Spinal cord (tissue), 10 donors: ENCODE measurements around the gene QRFP. TPM values are rescaled to one million over a fixed set of nuclear protein-coding genes. Genes with fewer than 3 reads are reported as not detected.

ENCODE experiments used
- DNase-seq, 6 donors: peaks; one replicate each; pipeline versions ENCODE4 v3.0.0 to v3.0.0-alpha.2; 2013 to 2015; ENCODE audit warnings: low spot score in 6 of 6, low read depth in 4 of 6
- H3K27ac ChIP-seq: one replicate; pipeline ENCODE4 v1.5.1; 2013; ENCODE audit warnings: low read depth, low read length, control low read depth
- H3K27me3 ChIP-seq: one replicate; pipeline ENCODE4 v1.6.1; 2013; ENCODE audit warnings: low read length; ENCODE audit not compliant: control insufficient read depth, insufficient read depth
- H3K36me3 ChIP-seq: one replicate; pipeline ENCODE4 v1.6.1; 2013; ENCODE audit warnings: low read length; ENCODE audit not compliant: control insufficient read depth, insufficient read depth
- H3K4me1 ChIP-seq: one replicate; pipeline ENCODE4 v1.6.1; 2013; ENCODE audit warnings: low read length; ENCODE audit not compliant: control insufficient read depth, insufficient read depth
- H3K4me3 ChIP-seq: one replicate; pipeline ENCODE4 v1.5.1; 2013; ENCODE audit warnings: low read depth, low read length, control low read depth
- H3K9me3 ChIP-seq: one replicate; pipeline ENCODE4 v1.6.1; 2013; ENCODE audit warnings: low read length; ENCODE audit not compliant: control insufficient read depth, insufficient read depth
- WGBS: methylation state at CpG from one replicate; pipeline ENCODE4 v1.1.5; 2013; ENCODE audit warnings: missing lambda C conversion rate; ENCODE audit not compliant: insufficient coverage; 5-methylcytosine and 5-hydroxymethylcytosine counted together
- polyA plus RNA-seq, 2 donors: library from polyadenylated mRNA; unstranded; fragments of 120-200 nt; gene quantifications; one replicate each; pipeline ENCODE4 v1.2.1, GENCODE V29; 2013; ENCODE audit not compliant: insufficient read length in 2 of 2
- total RNA-seq, 2 donors: library from RNA; depleted of rRNA in 1 of 2; stranded (reverse); fragments of 120-200 nt in 1 of 2; fragments of >200 nt in 1 of 2; gene quantifications; one replicate each; pipeline versions ENCODE4 v1.2.3 to v1.2.4, GENCODE V29; 2013 to 2014
- donor health status: healthy.

Gene QRFP
- total and polyA plus RNA-seq, 4 donors, result 0.51 to 0.54 TPM; not detected in 2

DNA sequence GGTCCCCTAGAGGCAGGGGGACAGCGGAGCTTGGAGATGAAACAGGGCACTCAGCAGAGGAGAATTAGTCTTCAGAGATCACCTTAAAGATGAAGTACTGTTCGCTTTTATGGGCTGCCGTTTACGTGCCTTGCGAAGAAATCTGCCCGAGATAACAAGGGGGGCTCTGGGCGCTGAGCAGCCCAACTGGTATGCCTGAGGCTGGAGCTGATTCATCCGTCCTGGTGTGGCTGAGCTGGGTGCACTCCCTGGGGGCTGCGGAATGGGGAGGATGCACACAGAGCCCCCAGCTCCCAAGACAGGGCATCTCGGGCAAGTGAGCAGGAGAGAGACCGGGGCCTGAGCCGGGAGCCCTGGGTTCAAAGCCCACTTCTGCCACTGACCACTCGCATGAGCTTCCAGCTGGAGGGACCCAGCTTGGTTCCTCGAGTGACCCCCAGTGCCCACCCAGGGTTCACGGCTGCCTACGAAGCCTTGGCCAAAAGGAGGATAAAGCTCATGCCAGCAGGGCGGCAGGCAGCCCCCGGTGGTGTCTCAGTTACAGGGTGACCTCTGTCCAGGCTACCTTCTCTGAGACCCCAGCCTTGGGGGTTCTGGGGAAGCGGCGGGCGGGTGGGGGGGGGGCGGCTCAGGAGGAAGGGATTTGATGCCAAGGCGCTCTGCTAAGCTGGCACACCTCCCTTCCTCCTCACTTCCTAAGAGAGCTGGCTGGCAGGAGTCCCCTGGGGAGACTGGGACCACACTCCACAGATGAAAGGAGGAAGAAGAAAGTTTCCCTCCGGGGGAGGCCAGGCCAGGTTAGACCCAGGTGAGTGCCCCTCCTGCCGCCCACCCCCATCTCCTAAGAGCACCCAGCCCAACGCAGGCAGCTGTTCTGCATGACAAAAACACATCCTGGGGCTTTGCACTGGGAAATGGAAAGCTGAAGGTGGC is 36.8 kb upstream of the QRFP start:
- peaks cover 59% of the 10 kb centered on the region for H3K4me1 ChIP-seq
- peaks cover 5% of the 10 kb centered on the region for H3K36me3 ChIP-seq
- WGBS, result 31% methylated on average over 19 of the region's 26 CpGs
- H3K4me3 ChIP-seq, result no peak overlapping the region
- peak in 2 of 6 donors; percentile 49 to 75 for DNase-seq
- H3K27ac ChIP-seq, result no peak overlapping the region
- H3K27me3 ChIP-seq, result peaks cover 29% of the 10 kb centered on the region
- no peaks in the 10 kb centered on the region for H3K9me3 ChIP-seq

- no peaks in the 10 kb centered on the region for H3K9me3 ChIP-seq
- 66% methylated on average over 14 of the region's 21 CpGs for WGBS
- H3K27me3 ChIP-seq, result peaks cover 22% of the 10 kb centered on the region
- H3K4me3 ChIP-seq, result no peak overlapping the region
- peaks cover 57% of the 10 kb centered on the region for H3K4me1 ChIP-seq
- DNase-seq, result peak in 1 of 6 donors; percentile 33
- H3K36me3 ChIP-seq, result peaks cover 3% of the 10 kb centered on the region
- H3K27ac ChIP-seq, result no peak overlapping the region
Measured at GRCh38 chr9:130932255-130933079, 35.9 kb upstream of the QRFP start.

GRCh38 chr9:130931508-130932254 is 35.1 kb upstream of the QRFP start:
- Histone ChIP-seq H3K4me3 (no peak overlapping the region), H3K9me3 (no peaks in the 10 kb centered on the region), H3K27ac (no peak overlapping the region), H3K36me3 (peaks cover 2% of the 10 kb centered on the region), H3K4me1 (peaks cover 57% of the 10 kb centered on the region), H3K27me3 (peaks cover 16% of the 10 kb centered on the region)
- DNase-seq, result peak in 1 of 6 donors; percentile 59
- WGBS, result 52% methylated on average over 15 of the region's 20 CpGs

DNA sequence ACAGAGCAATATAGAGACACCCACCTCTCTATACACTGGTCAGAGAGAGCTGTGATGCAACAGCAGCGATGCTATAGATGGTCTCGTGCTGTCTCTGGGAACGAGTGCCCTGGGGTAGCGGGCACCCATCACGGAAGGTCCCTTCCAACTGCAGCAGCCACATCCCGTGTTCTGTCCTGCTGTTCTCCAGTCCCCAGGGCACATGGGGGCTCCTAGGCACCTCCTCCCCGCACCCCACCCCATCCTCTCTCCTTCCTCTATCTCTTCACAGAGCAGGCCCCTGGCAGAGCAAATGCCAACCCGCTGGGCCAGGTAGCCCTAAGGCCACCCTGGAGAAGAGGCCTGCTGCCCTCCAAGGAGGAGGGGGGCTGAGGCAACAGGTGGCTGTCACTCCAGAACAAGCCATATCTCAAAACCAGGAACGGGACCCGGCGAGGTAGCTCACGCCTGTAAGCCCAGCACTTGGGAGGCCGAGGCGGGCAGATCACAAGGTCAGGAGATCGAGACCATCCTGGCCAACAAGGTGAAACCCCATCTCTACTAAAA is 34.3 kb upstream of the QRFP start:
- DNase-seq, result no peak
- Histone ChIP-seq H3K27me3 (peaks cover 13% of the 10 kb centered on the region), H3K4me1 (peaks cover 48% of the 10 kb centered on the region), H3K27ac (no peak overlapping the region), H3K36me3 (peaks cover 2% of the 10 kb centered on the region), H3K4me3 (no peak overlapping the region), H3K9me3 (no peaks in the 10 kb centered on the region)
- 92% methylated on average over 9 of the region's 15 CpGs for WGBS

DNA sequence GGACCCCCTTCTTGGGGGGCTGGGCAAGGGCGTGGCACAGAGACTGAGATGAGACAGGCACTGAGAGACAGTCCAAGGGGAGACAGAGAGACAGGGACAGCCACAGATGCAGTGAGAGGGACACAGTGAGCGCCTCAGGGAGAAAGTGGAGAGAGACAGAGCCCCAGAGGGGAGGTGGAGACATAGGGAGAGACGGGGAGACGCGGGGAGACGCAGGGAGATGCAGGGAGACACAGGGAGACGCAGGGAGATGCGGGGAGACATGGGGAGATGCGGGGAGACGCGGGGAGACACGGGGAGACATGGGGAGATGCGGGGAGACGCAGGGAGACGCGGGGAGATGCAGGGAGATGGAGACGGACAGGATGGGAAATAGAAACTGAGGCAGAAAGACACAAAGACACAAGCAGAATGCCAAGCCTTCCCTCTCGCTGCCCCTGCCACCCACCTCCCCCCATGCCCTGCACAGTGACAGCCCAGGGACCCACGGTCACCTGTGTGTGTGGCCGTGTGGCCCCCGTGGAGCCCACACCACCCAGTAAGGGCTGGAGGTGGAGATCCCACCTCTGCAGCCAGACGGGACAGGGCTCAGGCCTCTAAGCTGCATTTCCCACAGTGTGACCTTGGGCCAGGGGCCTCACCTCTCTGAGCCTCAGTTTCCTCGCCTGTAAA is 33.7 kb upstream of the QRFP start:
- Histone ChIP-seq H3K4me3 (no peak overlapping the region), H3K27me3 (peaks cover 11% of the 10 kb centered on the region), H3K9me3 (no peaks in the 10 kb centered on the region), H3K4me1 (peaks cover 46% of the 10 kb centered on the region), H3K36me3 (peaks cover 2% of the 10 kb centered on the region), H3K27ac (no peak overlapping the region)
- DNase-seq, result no peak
- WGBS, result 93% methylated on average over 22 of the region's 23 CpGs

GRCh38 chr9:130929571-130930038 is 33.0 kb upstream of the QRFP start:
- no peak for DNase-seq
- Histone ChIP-seq H3K9me3 (no peaks in the 10 kb centered on the region), H3K4me1 (peaks cover 46% of the 10 kb centered on the region), H3K36me3 (peaks cover 2% of the 10 kb centered on the region), H3K27ac (no peak overlapping the region), H3K4me3 (no peak overlapping the region), H3K27me3 (peaks cover 11% of the 10 kb centered on the region)
- WGBS, result 84% methylated on average over 36 of the region's 36 CpGs

DNA sequence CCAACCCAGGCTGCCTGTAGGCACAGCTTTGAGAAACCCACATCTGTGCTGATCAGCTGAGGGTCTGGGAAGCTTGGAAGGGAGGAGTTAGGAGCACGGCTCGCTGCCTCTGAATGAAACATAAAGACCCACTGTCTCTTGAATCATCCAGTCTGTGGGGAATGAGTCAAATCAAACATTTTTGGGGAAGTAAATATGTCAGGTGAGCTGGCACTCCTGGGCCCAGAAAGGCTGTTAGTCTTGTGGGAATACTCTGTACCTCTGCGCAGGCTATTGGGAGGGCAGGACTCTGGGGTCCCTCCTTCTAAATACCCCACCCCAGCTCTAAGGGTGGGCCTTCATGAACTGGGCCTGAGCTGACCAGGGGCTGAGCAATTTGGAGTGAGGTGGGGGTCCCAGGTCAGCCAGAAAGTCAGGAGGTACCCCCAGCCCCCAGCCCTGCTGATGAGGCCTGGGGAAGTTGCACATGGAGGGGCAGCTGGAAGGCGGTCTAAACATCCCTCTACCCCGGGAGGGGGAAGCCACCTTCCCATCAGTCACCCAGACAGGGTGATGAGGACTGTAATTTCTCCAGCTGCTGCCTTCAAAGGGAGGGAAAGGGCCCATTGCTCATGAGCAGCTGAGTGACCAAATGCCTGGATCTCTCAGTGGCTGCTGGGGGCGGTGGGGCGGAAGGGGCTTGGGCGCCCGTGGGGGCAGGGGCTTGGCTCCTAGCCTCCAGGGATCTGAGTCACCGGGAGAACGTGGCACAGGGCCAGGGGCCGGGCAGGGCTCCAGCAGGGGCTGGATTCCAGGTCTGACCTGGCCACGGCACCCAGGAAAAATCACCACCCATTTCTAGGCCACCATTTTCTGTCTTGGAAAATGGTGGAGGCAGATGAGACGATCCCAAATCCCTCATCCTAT is 31.6 kb upstream of the QRFP start:
- peak in 1 of 6 donors; percentile 55 for DNase-seq
- peaks cover 4% of the 10 kb centered on the region for H3K27me3 ChIP-seq
- peaks cover 10% of the 10 kb centered on the region for H3K36me3 ChIP-seq
- H3K27ac ChIP-seq, result no peak overlapping the region
- H3K9me3 ChIP-seq, result no peaks in the 10 kb centered on the region
- 14% methylated on average over 6 of the region's 14 CpGs for WGBS
- no peak overlapping the region for H3K4me3 ChIP-seq
- peaks cover 34% of the 10 kb centered on the region for H3K4me1 ChIP-seq

DNA sequence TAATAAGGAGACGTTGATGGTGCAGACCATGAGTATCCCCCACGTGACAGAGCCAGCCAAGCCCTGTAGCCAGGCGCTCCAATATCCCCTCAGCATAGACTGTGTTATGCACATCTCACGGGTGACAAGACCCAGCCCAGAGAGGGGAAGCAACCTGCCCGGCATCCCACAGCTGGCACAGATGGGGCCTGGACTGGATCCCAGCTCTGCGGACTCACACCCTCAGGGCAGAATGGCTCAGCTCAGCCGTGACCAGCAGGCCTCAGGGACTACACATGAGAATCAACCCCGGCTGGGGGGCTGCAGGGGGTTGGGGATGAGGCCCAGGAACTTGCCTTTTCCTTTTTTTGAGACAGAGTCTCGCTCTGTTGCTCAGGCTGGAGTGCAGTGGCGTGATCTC is 30.7 kb upstream of the QRFP start:
- peak in 1 of 6 donors; percentile 16 for DNase-seq
- Histone ChIP-seq H3K4me1 (peaks cover 26% of the 10 kb centered on the region), H3K36me3 (peaks cover 10% of the 10 kb centered on the region), H3K27ac (no peak overlapping the region), H3K4me3 (no peak overlapping the region), H3K9me3 (no peaks in the 10 kb centered on the region), H3K27me3 (no peaks in the 10 kb centered on the region)
- 75% methylated on average over 10 of the region's 10 CpGs for WGBS
